Activated CD8-positive, alpha-beta T cell treated with anti-CD3 and anti-CD28 coated beads, Interleukin-2, amount 10 ng/mL, durations not matched to agents 7 days and 5 days (primary cell): Measurements from ENCODE around the gene ASIC4. TPM values are rescaled to one million over a fixed set of nuclear protein-coding genes. Genes with fewer than 3 reads are reported as not detected.
A peak's percentile ranks its signal among the peaks of the same experiment; 100 is the strongest.

Experiments
- ATAC-seq: fragments of 150-1000 bp; cut with Tn5 transposase; one replicate; pipeline ENCODE4 v1.10.0; 2021; ENCODE audit warnings: moderate library complexity
- CTCF ChIA-PET: fragments of 350-600 bp; sonication (Branson Sonifier 250); formaldehyde crosslinking; loops from one replicate; lab custom pipeline; 2021; ENCODE audit warnings: antibody characterized with exemption; lab: Charles Lee
- POLR2A ChIA-PET: fragments of 350-600 bp; sonication (Branson Sonifier 250); formaldehyde crosslinking; loops from one replicate; lab custom pipeline; 2021; ENCODE audit warnings: antibody characterized with exemption; lab: Charles Lee
- DNase-seq: peaks from one replicate; pipeline ENCODE4 v3.0.0-alpha.2; 2020
- H3K27ac Mint-ChIP-seq: one replicate; pipeline ENCODE4 v1.8.0; 2021; ENCODE audit warnings: mild to moderate bottlenecking, mixed read lengths
- H3K27me3 Mint-ChIP-seq: one replicate; pipeline ENCODE4 v1.8.0; 2021; ENCODE audit warnings: low read depth, mixed read lengths
- H3K36me3 Mint-ChIP-seq: one replicate; pipeline ENCODE4 v1.8.0; 2021; ENCODE audit warnings: low read depth, mixed read lengths
- H3K4me1 Mint-ChIP-seq: one replicate; pipeline ENCODE4 v1.8.0; 2021; ENCODE audit warnings: low read depth, mixed read lengths
- H3K4me3 Mint-ChIP-seq: one replicate; pipeline ENCODE4 v1.8.0; 2021; ENCODE audit warnings: mild to moderate bottlenecking, mixed read lengths
- H3K9me3 Mint-ChIP-seq: one replicate; pipeline ENCODE4 v1.8.0; 2022; ENCODE audit warnings: mixed read lengths; ENCODE audit not compliant: insufficient read depth
- total RNA-seq, 2 experiments: library from RNA; stranded (reverse); gene quantifications; one replicate each; pipeline ENCODE4 v1.2.3, GENCODE V29; 2021

ASIC4 gene
- total RNA-seq, 2 experiments from 2014 or later: not detected

DNA sequence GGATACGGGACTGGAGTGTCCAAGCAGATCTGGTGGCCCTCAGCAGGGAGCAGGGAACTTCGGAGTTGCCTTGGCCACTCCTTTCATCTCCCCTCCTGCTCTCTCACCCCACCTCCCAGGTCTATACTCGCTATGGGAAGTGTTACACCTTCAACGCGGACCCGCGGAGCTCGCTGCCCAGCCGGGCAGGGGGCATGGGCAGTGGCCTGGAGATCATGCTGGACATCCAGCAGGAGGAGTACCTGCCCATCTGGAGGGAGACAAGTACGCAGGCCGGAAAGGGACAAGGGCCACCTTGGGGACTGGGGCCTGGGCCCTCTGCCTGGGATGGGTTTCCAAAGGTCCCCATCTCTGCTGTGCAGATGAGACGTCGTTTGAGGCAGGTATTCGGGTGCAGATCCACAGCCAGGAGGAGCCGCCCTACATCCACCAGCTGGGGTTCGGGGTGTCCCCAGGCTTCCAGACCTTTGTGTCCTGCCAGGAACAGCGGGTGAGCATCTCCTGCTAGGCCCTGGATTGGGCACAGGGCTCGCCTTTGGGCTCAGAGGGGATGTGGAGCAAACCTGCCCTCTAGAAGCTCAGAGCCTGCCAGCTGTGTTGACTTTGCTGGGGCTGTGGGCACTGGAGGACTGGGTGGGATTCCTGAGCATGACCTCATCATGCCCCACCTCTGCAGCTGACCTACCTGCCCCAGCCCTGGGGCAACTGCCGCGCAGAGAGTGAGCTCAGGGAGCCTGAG, 17.5 kb downstream of the ASIC4 start:
- ChIA-PET CTCF (interaction anchor here (1.0 to 5.4 kb wide), 6 partner anchors 10 to 129 kb away, joined by 3 to 104 read pairs (median 16); no protein-coding TSS in a partner anchor), POLR2A (no interaction called here)
- Mint-ChIP-seq H3K27me3 (peaks cover 40% of the 10 kb centered on the region), H3K36me3 (no peaks in the 10 kb centered on the region), H3K27ac (no peak overlapping the region), H3K4me3 (no peak overlapping the region), H3K4me1 (no peaks in the 10 kb centered on the region), H3K9me3 (no peaks in the 10 kb centered on the region)
- DNase-seq (no peak), ATAC-seq (no peak)

DNA sequence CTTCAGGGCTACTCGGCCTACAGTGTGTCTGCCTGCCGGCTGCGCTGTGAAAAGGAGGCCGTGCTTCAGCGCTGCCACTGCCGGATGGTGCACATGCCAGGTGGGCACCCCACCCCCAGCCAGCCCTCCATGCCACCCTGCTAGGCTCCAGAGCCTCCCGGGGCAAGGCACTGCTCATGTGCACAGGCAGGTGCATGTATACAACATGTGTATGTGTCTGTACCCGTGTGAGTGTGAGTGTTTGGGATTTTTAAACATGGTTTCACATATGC, 18.0 kb downstream of the ASIC4 start:
- POLR2A ChIA-PET: no interaction called here
- H3K4me3 Mint-ChIP-seq: no peak overlapping the region
- peaks cover 37% of the 10 kb centered on the region for H3K27me3 Mint-ChIP-seq

DNA sequence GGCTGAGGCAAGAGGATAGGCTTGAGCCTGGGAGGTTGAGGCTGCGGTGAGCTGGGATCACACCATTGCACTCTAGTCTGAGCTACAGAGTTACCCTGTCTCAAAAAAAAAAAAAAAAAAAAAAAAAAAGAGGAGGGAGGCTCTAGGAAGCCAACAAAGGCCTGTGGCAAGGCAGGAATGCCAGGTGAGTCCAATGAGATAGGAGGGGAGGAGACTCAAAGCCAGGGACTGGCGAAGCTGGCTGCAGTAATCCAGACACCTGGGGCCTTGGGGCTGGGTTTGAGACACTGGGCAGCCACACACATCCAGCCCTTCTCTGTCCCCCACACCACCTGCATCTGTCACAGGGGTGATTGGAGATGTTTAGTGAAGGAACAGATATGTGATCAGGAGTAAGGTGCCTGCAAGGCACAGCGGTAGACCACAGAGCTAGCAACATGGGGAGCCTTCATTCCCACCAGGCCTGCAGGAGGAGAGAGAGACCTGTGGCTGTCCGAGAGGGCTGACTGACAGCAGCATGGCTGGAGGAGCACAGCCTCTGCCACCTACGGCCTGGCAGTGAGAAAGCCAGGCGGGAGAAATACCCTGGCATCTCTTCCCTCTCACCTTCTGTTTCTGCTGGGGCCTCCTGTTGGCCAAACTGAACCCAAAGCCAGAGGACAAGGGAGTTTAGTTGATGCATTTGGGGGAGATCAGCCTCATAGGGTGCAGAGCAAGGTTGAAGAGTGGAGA, 19.8 kb downstream of the ASIC4 start:
- ChIA-PET POLR2A (no interaction called here), CTCF (no interaction called here)
- ATAC-seq: no peak
- H3K4me1 Mint-ChIP-seq: no peaks in the 10 kb centered on the region
- H3K36me3 Mint-ChIP-seq: peaks cover 3% of the 10 kb centered on the region
- no peaks in the 10 kb centered on the region for H3K9me3 Mint-ChIP-seq
- no peak for DNase-seq
- peaks cover 26% of the 10 kb centered on the region for H3K27me3 Mint-ChIP-seq
- H3K4me3 Mint-ChIP-seq: no peak overlapping the region
- H3K27ac Mint-ChIP-seq: no peak overlapping the region

More for the DNA sequence above, 18.0 kb downstream of the ASIC4 start:
- Mint-ChIP-seq H3K9me3 (no peaks in the 10 kb centered on the region), H3K4me1 (no peaks in the 10 kb centered on the region), H3K36me3 (no peaks in the 10 kb centered on the region), H3K27ac (no peak overlapping the region)
- ATAC-seq (no peak), DNase-seq (no peak)
- CTCF ChIA-PET: interaction anchor here (1.3 kb wide), 1 partner anchor 56 kb away, joined by 6 read pairs; no protein-coding TSS in a partner anchor

DNA sequence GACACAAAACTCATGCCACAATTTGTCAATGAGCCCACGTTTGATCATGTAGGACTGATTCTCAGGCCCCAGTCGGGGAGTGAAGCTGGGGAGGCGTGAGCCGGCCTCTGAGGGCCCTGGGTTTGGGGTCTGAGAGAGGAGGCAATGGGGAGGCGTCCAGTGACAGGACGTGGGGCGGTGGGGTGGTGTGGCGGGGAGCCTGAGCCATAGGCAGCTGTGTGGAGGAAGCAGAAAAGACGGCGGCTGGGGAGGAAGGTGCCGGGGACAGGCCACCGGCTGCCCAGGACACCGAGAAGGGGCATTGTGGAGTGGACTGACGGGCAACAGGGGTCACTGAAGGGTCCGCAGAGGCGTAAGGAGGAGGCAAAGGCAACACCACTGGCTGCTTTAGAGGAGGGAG, 22.1 kb downstream of the ASIC4 start:
- H3K27ac Mint-ChIP-seq: no peak overlapping the region
- no peak overlapping the region for H3K4me3 Mint-ChIP-seq
- peaks cover 3% of the 10 kb centered on the region for H3K36me3 Mint-ChIP-seq
- H3K27me3 Mint-ChIP-seq: peaks cover 7% of the 10 kb centered on the region
- H3K4me1 Mint-ChIP-seq: peaks cover 4% of the 10 kb centered on the region
- ChIA-PET POLR2A (no interaction called here), CTCF (interaction anchor here (1.0 to 1.4 kb wide), 2 partner anchors 27 to 107 kb away, joined by 3 read pairs; no protein-coding TSS in a partner anchor)
- DNase-seq (no peak), ATAC-seq (no peak)
- H3K9me3 Mint-ChIP-seq: no peaks in the 10 kb centered on the region

DNA sequence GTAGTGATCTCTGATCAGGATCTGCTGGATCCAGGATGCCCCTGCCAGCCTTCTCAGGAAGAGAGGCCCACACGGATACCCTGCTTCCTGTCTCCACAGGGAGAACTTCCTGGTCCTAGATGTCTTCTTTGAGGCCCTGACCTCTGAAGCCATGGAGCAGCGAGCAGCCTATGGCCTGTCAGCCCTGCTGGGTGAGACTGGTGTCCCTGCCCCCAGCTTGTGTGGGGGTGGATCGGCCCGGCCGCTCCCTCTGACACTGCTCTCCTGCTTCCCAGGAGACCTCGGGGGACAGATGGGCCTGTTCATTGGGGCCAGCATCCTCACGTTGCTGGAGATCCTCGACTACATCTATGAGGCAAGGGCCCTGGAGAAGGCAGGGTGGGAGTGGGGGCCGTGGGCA, 22.7 kb downstream of the ASIC4 start:
- DNase-seq (no peak), ATAC-seq (no peak)
- H3K36me3 Mint-ChIP-seq: peaks cover 3% of the 10 kb centered on the region
- H3K27me3 Mint-ChIP-seq: peaks cover 6% of the 10 kb centered on the region
- peaks cover 8% of the 10 kb centered on the region for H3K4me1 Mint-ChIP-seq
- POLR2A ChIA-PET: no interaction called here
- no peaks in the 10 kb centered on the region for H3K9me3 Mint-ChIP-seq
- CTCF ChIA-PET: interaction anchor here (1.0 to 1.4 kb wide), 2 partner anchors 27 to 106 kb away, joined by 3 read pairs; no protein-coding TSS in a partner anchor
- H3K27ac Mint-ChIP-seq: no peak overlapping the region
- H3K4me3 Mint-ChIP-seq: no peak overlapping the region

DNA sequence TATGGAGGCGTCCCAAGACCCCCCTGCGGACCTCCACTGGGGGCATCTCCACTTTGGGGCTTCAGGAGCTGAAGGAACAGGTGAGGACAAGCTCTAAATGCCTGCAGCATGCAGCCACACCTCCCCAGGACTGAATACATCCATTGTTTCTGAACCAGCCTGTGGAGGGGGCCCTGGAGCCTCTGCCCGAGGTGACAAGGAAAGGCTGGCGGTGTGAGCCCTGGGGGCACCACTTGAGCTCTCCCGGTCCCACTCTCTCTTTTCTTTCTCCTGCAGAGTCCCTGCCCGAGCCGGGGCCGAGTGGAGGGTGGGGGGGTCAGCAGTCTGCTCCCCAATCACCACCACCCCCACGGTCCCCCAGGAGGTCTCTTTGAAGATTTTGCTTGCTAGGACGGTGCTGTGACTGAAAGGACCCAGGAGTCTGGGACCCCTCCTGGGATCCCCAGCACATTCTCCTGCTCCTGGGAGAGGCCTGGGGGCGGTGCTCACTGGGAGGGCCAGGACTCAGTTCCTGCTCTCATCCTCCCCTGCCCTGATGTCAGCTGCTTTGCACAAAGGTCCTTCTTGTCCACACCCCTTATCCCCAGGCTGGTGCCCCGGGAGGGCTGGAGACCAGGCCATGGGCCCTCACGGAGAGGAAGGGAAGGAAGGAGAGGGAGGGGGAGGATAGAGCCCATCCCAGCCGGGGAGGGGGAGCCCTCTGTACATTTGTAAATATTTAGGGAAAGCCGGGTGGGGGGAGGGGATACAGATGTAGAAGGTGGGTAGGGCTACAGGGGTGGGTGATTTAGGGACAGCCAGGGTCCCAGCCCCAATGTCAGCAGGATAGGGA, 23.6 kb downstream of the ASIC4 start:
- peaks cover 3% of the 10 kb centered on the region for H3K27me3 Mint-ChIP-seq
- H3K36me3 Mint-ChIP-seq: peaks cover 3% of the 10 kb centered on the region
- no peak overlapping the region for H3K27ac Mint-ChIP-seq
- no peaks in the 10 kb centered on the region for H3K9me3 Mint-ChIP-seq
- H3K4me1 Mint-ChIP-seq: peaks cover 16% of the 10 kb centered on the region
- DNase-seq: no peak
- ChIA-PET POLR2A (no interaction called here), CTCF (interaction anchor here (1.4 to 1.5 kb wide), 3 partner anchors 8 to 149 kb away, joined by 3 to 4 read pairs (median 4); no protein-coding TSS in a partner anchor)
- H3K4me3 Mint-ChIP-seq: no peak overlapping the region
- ATAC-seq: no peak

DNA sequence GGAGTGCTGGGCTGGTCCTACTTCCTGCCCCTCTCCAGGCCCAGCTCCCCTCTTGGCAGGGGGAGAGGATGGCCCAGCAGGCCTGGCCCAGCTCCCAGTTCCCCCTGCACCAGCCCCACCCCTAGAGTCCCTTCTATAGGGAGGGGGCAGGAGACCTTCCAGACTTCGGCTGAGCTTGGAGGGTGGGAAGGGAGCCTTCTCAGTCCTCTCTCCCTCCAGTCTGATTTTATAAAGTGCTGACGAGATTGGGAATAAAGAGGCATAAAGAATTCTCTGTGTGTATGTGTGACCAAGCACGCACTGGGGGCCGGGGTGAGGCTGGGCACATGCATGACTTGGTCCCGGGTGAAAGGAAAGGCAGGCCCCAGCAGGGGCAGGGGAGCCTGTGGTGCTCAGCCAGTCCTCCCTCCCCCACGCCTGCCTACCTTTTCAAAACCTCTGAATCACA, 24.2 kb downstream of the ASIC4 start:
- peaks cover 16% of the 10 kb centered on the region for H3K4me1 Mint-ChIP-seq
- POLR2A ChIA-PET: no interaction called here
- H3K27ac Mint-ChIP-seq: no peak overlapping the region
- H3K4me3 Mint-ChIP-seq: no peak overlapping the region
- H3K9me3 Mint-ChIP-seq: no peaks in the 10 kb centered on the region
- CTCF ChIA-PET: interaction anchor here (1.4 to 3.8 kb wide), 3 partner anchors 9 to 150 kb away, joined by 4 to 59 read pairs (median 4); no protein-coding TSS in a partner anchor
- DNase-seq (no peak), ATAC-seq (no peak)
- peaks cover 3% of the 10 kb centered on the region for H3K27me3 Mint-ChIP-seq
- peaks cover 3% of the 10 kb centered on the region for H3K36me3 Mint-ChIP-seq

DNA sequence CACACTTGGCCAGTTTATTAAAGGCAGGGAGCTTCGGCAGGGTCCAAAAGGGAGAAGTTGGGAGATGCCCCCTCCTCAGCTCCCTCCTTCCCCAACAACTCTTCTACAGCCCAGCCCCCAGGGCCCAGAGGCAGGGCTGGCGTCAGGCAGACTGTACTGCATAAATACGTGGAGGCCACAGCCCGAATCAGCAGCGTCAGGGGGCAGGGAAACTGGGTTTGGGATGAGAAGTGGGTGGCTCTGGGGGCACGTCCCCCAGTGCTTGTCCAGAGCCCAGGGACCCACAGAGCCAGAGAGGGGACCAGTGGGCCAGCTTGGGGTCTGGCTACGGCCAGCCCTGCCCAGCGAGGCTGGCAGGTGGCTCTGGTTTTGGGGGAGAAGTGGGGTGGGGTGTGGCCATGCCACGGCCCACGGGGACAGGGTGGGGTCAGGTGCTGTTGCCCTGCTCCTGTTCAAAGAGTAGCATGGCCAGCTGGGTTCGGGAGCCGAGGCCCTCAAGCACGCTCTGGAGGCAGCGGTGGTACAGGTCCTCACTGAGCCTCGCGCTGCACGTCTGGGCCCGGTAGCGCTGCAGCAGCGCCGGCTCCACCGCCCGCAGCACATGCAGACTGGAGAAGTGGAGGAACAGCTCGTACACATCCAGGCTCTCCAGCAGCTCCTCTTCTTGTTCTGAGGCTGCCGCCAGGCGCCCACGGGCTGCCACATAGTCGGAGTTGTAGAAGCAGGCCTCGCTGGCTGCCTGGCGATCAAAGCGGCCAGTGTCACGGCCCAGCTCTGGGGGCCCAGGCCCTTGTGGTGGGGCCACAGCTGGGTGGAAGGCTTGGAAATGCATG, 24.9 kb downstream of the ASIC4 start:
- ATAC-seq (no peak), DNase-seq (no peak)
- Mint-ChIP-seq H3K27ac (no peak overlapping the region), H3K4me1 (peaks cover 17% of the 10 kb centered on the region), H3K4me3 (no peak overlapping the region), H3K27me3 (peaks cover 3% of the 10 kb centered on the region), H3K36me3 (peaks cover 3% of the 10 kb centered on the region), H3K9me3 (no peaks in the 10 kb centered on the region)
- ChIA-PET POLR2A (no interaction called here), CTCF (interaction anchor here (1.0 to 3.8 kb wide), 5 partner anchors 9 to 150 kb away, joined by 3 to 59 read pairs (median 4); no protein-coding TSS in a partner anchor)

DNA sequence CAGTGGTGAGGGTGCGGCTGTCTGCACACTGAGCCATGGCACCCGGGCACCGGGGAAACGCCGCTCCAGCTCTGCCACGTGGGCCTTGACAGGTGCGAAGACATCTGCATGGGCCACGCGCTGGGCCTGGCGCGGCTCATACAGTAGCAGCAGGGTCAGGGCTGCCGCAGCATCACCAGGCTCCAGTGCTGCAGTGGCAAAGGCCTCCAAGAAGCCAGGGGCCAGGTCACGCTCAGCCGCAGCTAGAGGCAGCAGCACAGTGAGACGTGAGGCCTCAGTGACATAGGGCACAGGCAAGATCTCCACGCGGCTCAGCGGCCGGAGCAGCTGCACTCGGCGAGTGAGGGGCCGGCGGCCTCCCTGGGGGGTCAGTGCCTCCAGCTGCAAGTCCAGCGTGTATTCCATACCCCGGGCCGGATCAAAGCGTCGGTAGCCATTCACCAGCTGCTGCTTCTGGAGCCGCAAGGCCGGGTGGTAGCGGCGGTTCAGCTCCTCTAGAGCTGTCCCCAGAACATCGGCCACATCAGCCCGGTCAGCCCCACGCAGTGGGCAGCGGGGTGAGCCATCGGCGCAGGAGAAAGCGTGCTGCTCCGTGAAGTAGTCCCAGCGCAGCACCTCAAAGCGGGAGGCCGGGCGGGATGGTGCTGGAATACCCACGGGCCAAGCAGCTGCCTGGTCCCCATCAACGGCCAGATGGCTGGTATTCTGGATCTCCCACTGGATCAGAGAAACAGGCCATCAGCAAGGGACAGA, 25.8 kb downstream of the ASIC4 start:
- H3K4me1 Mint-ChIP-seq: peaks cover 25% of the 10 kb centered on the region
- H3K27ac Mint-ChIP-seq: no peak overlapping the region
- DNase-seq (no peak), ATAC-seq (no peak)
- H3K27me3 Mint-ChIP-seq: peaks cover 11% of the 10 kb centered on the region
- H3K9me3 Mint-ChIP-seq: no peaks in the 10 kb centered on the region
- ChIA-PET POLR2A (no interaction called here), CTCF (interaction anchor here (1.0 to 5.9 kb wide), 18 partner anchors 10 to 152 kb away, joined by 3 to 59 read pairs (median 6); partner anchors contain the start of genes DNPEP, GMPPA and STK11IP)
- no peak overlapping the region for H3K4me3 Mint-ChIP-seq
- peaks cover 3% of the 10 kb centered on the region for H3K36me3 Mint-ChIP-seq

DNA sequence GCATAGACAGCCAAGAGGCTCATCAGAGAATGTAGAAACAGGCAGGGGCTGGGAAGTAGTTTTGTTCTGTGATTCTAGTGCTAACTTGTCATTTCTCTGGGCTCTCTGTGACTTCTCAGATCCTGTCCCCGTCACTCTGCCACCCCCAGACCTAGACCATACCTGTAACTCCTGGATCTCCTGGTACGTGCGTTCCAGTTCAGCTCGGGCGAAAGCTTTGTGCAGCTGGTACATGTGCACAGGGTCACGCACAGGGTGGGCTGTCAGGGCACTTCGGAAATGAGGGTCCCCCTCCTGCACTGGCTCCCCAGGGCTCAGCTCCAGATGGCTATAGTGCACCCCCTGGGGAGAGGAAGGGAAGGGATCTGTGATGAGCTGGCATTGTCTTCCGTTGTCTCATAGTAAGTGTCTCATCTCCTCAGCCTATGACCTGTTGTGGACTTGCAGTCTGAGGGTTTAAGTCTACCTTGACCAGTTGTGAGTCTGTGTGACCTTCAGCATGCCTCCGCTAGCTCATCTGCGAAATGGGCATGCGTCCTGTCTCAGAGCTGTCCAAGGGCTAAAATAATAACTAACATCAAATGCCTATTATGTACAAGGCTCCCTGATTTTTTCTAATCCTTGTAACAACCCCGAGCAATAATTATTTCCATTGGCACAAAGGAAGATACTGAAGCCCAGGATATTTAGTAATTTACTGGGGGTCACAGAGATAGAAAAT, 26.7 kb downstream of the ASIC4 start:
- H3K27ac Mint-ChIP-seq: no peak overlapping the region
- POLR2A ChIA-PET: no interaction called here
- peak overlapping the region; percentile 46 for H3K4me3 Mint-ChIP-seq

More for the DNA sequence above, 26.7 kb downstream of the ASIC4 start:
- CTCF ChIA-PET: interaction anchor here (0.6 to 5.9 kb wide), 36 partner anchors 9 to 246 kb away, joined by 3 to 59 read pairs (median 4); partner anchors contain the start of genes DNPEP, GMPPA and STK11IP
- ATAC-seq: no peak
- Mint-ChIP-seq H3K27me3 (peaks cover 17% of the 10 kb centered on the region), H3K36me3 (peaks cover 3% of the 10 kb centered on the region), H3K9me3 (no peaks in the 10 kb centered on the region), H3K4me1 (peaks cover 25% of the 10 kb centered on the region)
- no peak for DNase-seq
